HepG2 (cell line): ENCODE results near the gene PIK3C3. TPM values are rescaled to one million over a fixed set of nuclear protein-coding genes. Genes with fewer than 3 reads are reported as not detected.
A peak's percentile ranks its signal among the peaks of the same experiment; 100 is the strongest.

Experiments
- BHLHE40 ChIP-seq: IDR thresholded peaks from 2 replicates; pipeline ENCODE4 v1.6.1; 2011; ENCODE audit warnings: low read length, improper control_type of control experiment
- CCDC6 ChIP-seq: sonication (generic); formaldehyde crosslinking; IDR thresholded peaks from 2 replicates; pipeline ENCODE4 v1.8.1; 2022; ENCODE audit warnings: mild to moderate bottlenecking, missing genetic modification reagents, moderate library complexity
- CSRNP2 ChIP-seq: sonication (generic); formaldehyde crosslinking; conservative IDR thresholded peaks from 2 replicates; pipeline ENCODE4 v1.8.0; 2022; ENCODE audit warnings: low read depth, missing genetic modification reagents
- DZIP1 ChIP-seq: sonication (generic); formaldehyde crosslinking; IDR thresholded peaks from 2 replicates; pipeline ENCODE4 v1.5.0; 2020; ENCODE audit warnings: mild to moderate bottlenecking, missing genetic modification reagents
- ETS1 ChIP-seq: sonication (generic); formaldehyde crosslinking; IDR thresholded peaks from 2 replicates; pipeline ENCODE4 v1.4.0; 2020; ENCODE audit warnings: missing genetic modification reagents
- FOXC1 ChIP-seq: sonication (generic); formaldehyde crosslinking; IDR thresholded peaks from 2 replicates; pipeline ENCODE4 v1.8.0; 2022; ENCODE audit warnings: mild to moderate bottlenecking, missing genetic modification reagents, borderline replicate concordance
- GLI4 ChIP-seq: sonication (generic); formaldehyde crosslinking; IDR thresholded peaks from 2 replicates; pipeline ENCODE4 v1.5.1; 2020; ENCODE audit warnings: missing genetic modification reagents, mild to moderate bottlenecking, moderate library complexity, borderline replicate concordance
- HNF4A ChIP-seq: sonication (generic); formaldehyde crosslinking; IDR thresholded peaks from 2 replicates; pipeline ENCODE4 v1.4.0; 2020; ENCODE audit warnings: missing genetic modification reagents
- HNRNPK ChIP-seq: fragments of 200-400 bp; formaldehyde crosslinking; IDR thresholded peaks from 2 replicates; pipeline ENCODE4 v1.6.1; 2018; ENCODE audit warnings: low read length, low read depth, moderate library complexity, mild to moderate bottlenecking; ENCODE audit not compliant: poor library complexity, severe bottlenecking
- IKZF1 ChIP-seq: fragments of 450-650 bp; IDR thresholded peaks from 2 replicates; pipeline ENCODE4 v1.7.1; 2016
- IRX3 ChIP-seq: sonication (generic); formaldehyde crosslinking; IDR thresholded peaks from 2 replicates; pipeline ENCODE4 v1.8.1; 2023; ENCODE audit warnings: mild to moderate bottlenecking, low read depth, missing genetic modification reagents, borderline replicate concordance
- ISL2 ChIP-seq: sonication (generic); formaldehyde crosslinking; IDR thresholded peaks from 2 replicates; pipeline ENCODE4 v1.5.0; 2020; ENCODE audit warnings: missing genetic modification reagents
- ISX ChIP-seq: sonication (generic); formaldehyde crosslinking; conservative IDR thresholded peaks from 2 replicates; pipeline ENCODE4 v1.5.0; 2020; ENCODE audit warnings: missing genetic modification reagents
- MEIS1 ChIP-seq: sonication (generic); formaldehyde crosslinking; IDR thresholded peaks from 2 replicates; pipeline ENCODE4 v1.9.0; 2021; ENCODE audit warnings: mild to moderate bottlenecking, missing genetic modification reagents, moderate library complexity, borderline replicate concordance
- MTA1 ChIP-seq: sonication (generic); formaldehyde crosslinking; IDR thresholded peaks from 2 replicates; pipeline ENCODE4 v1.4.0; 2020; ENCODE audit warnings: missing genetic modification reagents, mild to moderate bottlenecking, borderline replicate concordance
- NBN ChIP-seq: fragments of 450-650 bp; conservative IDR thresholded peaks from 2 replicates; pipeline ENCODE4 v1.6.1; 2017
- POLR2A ChIP-seq, 2 experiments: IDR thresholded peaks; 2 replicates each; pipeline ENCODE4 v1.6.1; 2011; ENCODE audit warnings: low read depth in 2 of 2, low read length in 2 of 2, mild to moderate bottlenecking in 1 of 2, moderate library complexity in 1 of 2; ENCODE audit not compliant: insufficient read depth in 1 of 2
- SAFB2 ChIP-seq: sonication (generic); formaldehyde crosslinking; IDR thresholded peaks from 2 replicates; pipeline ENCODE4 v1.5.1; 2020; ENCODE audit warnings: missing genetic modification reagents, low read depth, mild to moderate bottlenecking, borderline replicate concordance
- SOX13 ChIP-seq, 3 experiments: fragments of 450-650 bp in 1 of 3; sonication (generic) in 1 of 3; formaldehyde crosslinking in 1 of 3; IDR thresholded peaks in 2 of 3; conservative IDR thresholded peaks in 1 of 3; 2 replicates each; pipeline versions ENCODE4 v1.5.0 to v1.6.1; 2016 to 2020; ENCODE audit warnings: antibody characterized with exemption in 1 of 3, mild to moderate bottlenecking in 1 of 3, missing compliant biosample characterization in 1 of 3, missing genetic modification reagents in 1 of 3, moderate library complexity in 1 of 3
- SRSF1 ChIP-seq: fragments of 200-400 bp; formaldehyde crosslinking; optimal IDR thresholded peaks from 2 replicates; pipeline ENCODE3; 2017; ENCODE audit warnings: mild to moderate bottlenecking, low read depth, low read length, moderate library complexity
- SUZ12 ChIP-seq: fragments of 150-350 bp; IDR thresholded peaks from 2 replicates; pipeline ENCODE4 v1.6.1; 2014; ENCODE audit warnings: low read depth, low read length
- TBX2 ChIP-seq: sonication (generic); formaldehyde crosslinking; IDR thresholded peaks from 2 replicates; pipeline ENCODE4 v1.5.0; 2020; ENCODE audit warnings: missing genetic modification reagents, mild to moderate bottlenecking, borderline replicate concordance
- THAP7 ChIP-seq: sonication (generic); formaldehyde crosslinking; IDR thresholded peaks from 2 replicates; pipeline ENCODE4 v1.8.1; 2023; ENCODE audit warnings: mild to moderate bottlenecking, missing genetic modification reagents
- ZNF441 ChIP-seq: sonication (generic); formaldehyde crosslinking; IDR thresholded peaks from 2 replicates; pipeline ENCODE4 v1.7.0; 2021; ENCODE audit warnings: missing genetic modification reagents, borderline replicate concordance
- ZNF761 ChIP-seq: sonication (generic); formaldehyde crosslinking; conservative IDR thresholded peaks from 2 replicates; pipeline ENCODE4 v1.4.0; 2020; ENCODE audit warnings: mild to moderate bottlenecking, missing genetic modification reagents
- polyA plus RNA-seq, 8 experiments: library from polyadenylated mRNA; depleted of rRNA in 3 of 8; stranded (reverse) in 7 of 8; unstranded in 1 of 8; fragments of >200 nt; fragmentation: Illumina TruSeq in 4 of 8; extraction: Trizol in 4 of 8; gene quantifications; 2 replicates each; pipeline versions ENCODE4 v1.2.1 to v1.2.3, GENCODE V29; 2011 to 2016; ENCODE audit warnings: low read depth in 4 of 8, missing spikeins in 1 of 8, mixed read lengths in 1 of 8; ENCODE audit not compliant: insufficient read depth in 1 of 8
- total RNA-seq, 5 experiments: library from RNA; depleted of rRNA; stranded (reverse); fragments of >200 nt; fragmentation: Illumina TruSeq; extraction: Trizol; gene quantifications; 2 replicates each; pipeline ENCODE4 v1.2.3, GENCODE V29; 2016; ENCODE audit warnings: low read depth in 1 of 5

Gene PIK3C3
- total and polyA plus RNA-seq, 2 of the 13 experiments (the other 11 are each of a cell fraction or from before 2014, with no cell fraction given): 42.8 to 46.4 TPM

- TF ChIP-seq ETS1 (no peak), FOXC1 (CRISPR knock-in tag) (no peak), ISX (CRISPR knock-in tag) (no peak), POLR2A (IDR thresholded peaks at IDR 0.05; ENCODE audit: insufficient read depth in 1 of 2, low read depth in 2 of 2, low read length in 2 of 2) (no peak), IKZF1 (no peak), CCDC6 (CRISPR knock-in tag) (no peak), NBN (no peak), BHLHE40 (no peak), TBX2 (CRISPR knock-in tag) (no peak), SRSF1 (no peak), THAP7 (CRISPR knock-in tag) (no peak), IRX3 (no peak), MEIS1 (CRISPR knock-in tag) (no peak), SAFB2 (no peak), HNF4A (peak; percentile 62; the same call in 1 of the 2 replicates), GLI4 (CRISPR knock-in tag) (no peak), ZNF761 (CRISPR knock-in tag) (no peak), HNRNPK (no peak), SOX13 (IDR thresholded peaks at IDR 0.05) (no peak), SOX13 (CRISPR knock-in tag; conservative IDR thresholded peaks at IDR 0.05 in 1 of 2, IDR thresholded peaks at IDR 0.05 in 1 of 2) (peak in 1 of 2 experiments; percentile 68; a peak in 2 of 4 replicates), DZIP1 (no peak), ZNF441 (CRISPR knock-in tag) (no peak), ISL2 (CRISPR knock-in tag) (no peak), MTA1 (CRISPR knock-in tag) (no peak), SUZ12 (no peak), CSRNP2 (CRISPR knock-in tag) (no peak)
Measured at GRCh38 chr18:42113529-42114191, 158.6 kb downstream of the PIK3C3 start (continued).
